ENCODE results near the gene CEACAM8. TPM values are rescaled to one million over a fixed set of nuclear protein-coding genes. Genes with fewer than 3 reads are reported as not detected.

CEACAM8 gene
- total and polyA plus RNA-seq, 2 donors (not counting 3 experiments of a cell fraction or from before 2014, with no cell fraction given) = not detected

- H3K27me3 ChIP-seq (ENCODE audit: control insufficient read depth in 2 of 2, insufficient read depth in 2 of 2, low read length in 2 of 2) = no peaks in the 10 kb centered on the region
- ChIA-PET CTCF (interaction anchor here (0.8 to 1.5 kb wide), 5 partner anchors 11 to 790 kb away, joined by 3 to 5 read pairs (median 4); no protein-coding TSS in a partner anchor), POLR2A (no interaction called here)
- H2AFZ ChIP-seq (ENCODE audit: low read depth, low read length) = no peak overlapping the region
- no peak overlapping the region for H3K4me2 ChIP-seq (ENCODE audit: insufficient read depth, low read length)
- dilution Hi-C loops (cut with MboI; ENCODE audit: extremely low pct_ligation_motif_present, low sequenced_read_pairs) = no loop called here
- H3K9me3 ChIP-seq (replicated peaks; ENCODE audit: control insufficient read depth, insufficient read depth, low read length) = no peaks in the 10 kb centered on the region
- no peaks in the 10 kb centered on the region for H4K20me1 ChIP-seq (replicated peaks; ENCODE audit: control insufficient read depth, extremely low read depth, insufficient read depth, low read length)
- H3K4me1 ChIP-seq (ENCODE audit: control insufficient read depth, extremely low read depth, insufficient read depth, low read length) = no peaks in the 10 kb centered on the region
- FAIRE-seq (no peak), DNase-seq (ENCODE audit: low read depth, low spot score) (no peak)
- H3K79me2 ChIP-seq (ENCODE audit: control insufficient read depth, insufficient read depth, low read length) = no peaks in the 10 kb centered on the region
- BruUV-seq (replicated peaks) = no TSS peak
- TF ChIP-seq EZH2 (IDR thresholded peaks at IDR 0.05; ENCODE audit: borderline replicate concordance, low read depth, low read length, severe bottlenecking) = no peak
- TF ChIP-seq JUN (IDR thresholded peaks at IDR 0.05; ENCODE audit: borderline replicate concordance, insufficient read depth, insufficient read length, low read depth) = no peak
- TF ChIP-seq, protein P1, sequence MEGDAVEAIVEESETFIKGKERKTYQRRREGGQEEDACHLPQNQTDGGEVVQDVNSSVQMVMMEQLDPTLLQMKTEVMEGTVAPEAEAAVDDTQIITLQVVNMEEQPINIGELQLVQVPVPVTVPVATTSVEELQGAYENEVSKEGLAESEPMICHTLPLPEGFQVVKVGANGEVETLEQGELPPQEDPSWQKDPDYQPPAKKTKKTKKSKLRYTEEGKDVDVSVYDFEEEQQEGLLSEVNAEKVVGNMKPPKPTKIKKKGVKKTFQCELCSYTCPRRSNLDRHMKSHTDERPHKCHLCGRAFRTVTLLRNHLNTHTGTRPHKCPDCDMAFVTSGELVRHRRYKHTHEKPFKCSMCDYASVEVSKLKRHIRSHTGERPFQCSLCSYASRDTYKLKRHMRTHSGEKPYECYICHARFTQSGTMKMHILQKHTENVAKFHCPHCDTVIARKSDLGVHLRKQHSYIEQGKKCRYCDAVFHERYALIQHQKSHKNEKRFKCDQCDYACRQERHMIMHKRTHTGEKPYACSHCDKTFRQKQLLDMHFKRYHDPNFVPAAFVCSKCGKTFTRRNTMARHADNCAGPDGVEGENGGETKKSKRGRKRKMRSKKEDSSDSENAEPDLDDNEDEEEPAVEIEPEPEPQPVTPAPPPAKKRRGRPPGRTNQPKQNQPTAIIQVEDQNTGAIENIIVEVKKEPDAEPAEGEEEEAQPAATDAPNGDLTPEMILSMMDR (IDR thresholded peaks at IDR 0.05; ENCODE audit: extremely low read depth in 1 of 2, insufficient read depth in 1 of 2, low read depth in 1 of 2, low read length in 2 of 2) = no peak
- TF ChIP-seq POLR2A (IDR thresholded peaks at IDR 0.05; ENCODE audit: low read depth, low read length) = no peak
- TF ChIP-seq, protein P2, sequence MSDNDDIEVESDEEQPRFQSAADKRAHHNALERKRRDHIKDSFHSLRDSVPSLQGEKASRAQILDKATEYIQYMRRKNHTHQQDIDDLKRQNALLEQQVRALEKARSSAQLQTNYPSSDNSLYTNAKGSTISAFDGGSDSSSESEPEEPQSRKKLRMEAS (IDR thresholded peaks at IDR 0.05; ENCODE audit: insufficient read depth, insufficient read length) = no peak
- no peak for TF ChIP-seq FOS (IDR thresholded peaks at IDR 0.05; ENCODE audit: borderline replicate concordance, insufficient read depth, low read length)
- no peak for TF ChIP-seq POLR2AphosphoS5 (IDR thresholded peaks at IDR 0.05; ENCODE audit: insufficient read depth, low read depth, low read length)
- no peak for TF ChIP-seq GATA2 (IDR thresholded peaks at IDR 0.05; ENCODE audit: insufficient read depth, insufficient read length, low read depth, low read length)
- no peak for TF ChIP-seq MYC (IDR thresholded peaks at IDR 0.05; ENCODE audit: low read depth, low read length)
- H3K9me1 ChIP-seq (replicated peaks; ENCODE audit: control insufficient read depth, extremely low read depth, insufficient read depth, low read length) = no peaks in the 10 kb centered on the region
- H3K9ac ChIP-seq (replicated peaks; ENCODE audit: extremely low read depth, insufficient read depth, low read length) = no peak overlapping the region
- no peak overlapping the region for H3K27ac ChIP-seq (ENCODE audit: insufficient read depth, low read depth, low read length)
- H3K36me3 ChIP-seq (ENCODE audit: control insufficient read depth in 2 of 2, extremely low read depth in 1 of 2, insufficient read depth in 2 of 2, low read length in 2 of 2) = no peaks in the 10 kb centered on the region
- H3K4me3 ChIP-seq (replicated peaks in 1 of 3; ENCODE audit: insufficient read depth in 1 of 3, low read depth in 1 of 3, low read length in 3 of 3) = no peak overlapping the region
- intact Hi-C loops (cut with micrococcal nuclease) = no loop called here
Measured at GRCh38 chr19:42635233-42635539, 40.5 kb upstream of the CEACAM8 start.

Measured in endothelial cell of umbilical vein (primary cell).